ENCODE measurements around the gene GYG2.
"Not testable (repeated sequence)": the region's sequence is repeated elsewhere in the genome, so short reads cannot be mapped to it uniquely, and the experiment has no call there.

The GYG2 gene

GRCh38 chrX:2917767-2918166 is 89.0 kb downstream of the GYG2 start:
- Histone ChIP-seq H3K9me3 (ENCODE audit: low read depth, low read length) (no peaks in the 10 kb centered on the region), H3K36me3 (ENCODE audit: insufficient read depth, low read length) (no peaks in the 10 kb centered on the region), H3K9ac (ENCODE audit: insufficient read length) (no peak overlapping the region), H3K4me3 (no peak overlapping the region), H3K27ac (no peak overlapping the region)
- DNase-seq (ENCODE audit: low read depth, low spot score): no peak
- TF ChIP-seq POLR2AphosphoS5 (IDR thresholded peaks at IDR 0.05; ENCODE audit: borderline replicate concordance, low read depth, low read length) (no peak), FOXP2 (optimal IDR thresholded peaks at IDR 0.05; ENCODE audit: control extremely low read depth, extremely low read length, insufficient read depth) (no peak), EZH2 (IDR thresholded peaks at IDR 0.05) (no peak)

GRCh38 chrX:2921193-2921592 is 92.5 kb downstream of the GYG2 start:
- DNase-seq (ENCODE audit: low read depth, low spot score): no peak
- no peak overlapping the region for H3K9ac ChIP-seq (ENCODE audit: insufficient read length)
- H3K36me3 ChIP-seq (ENCODE audit: insufficient read depth, low read length): no peaks in the 10 kb centered on the region
- H3K27ac ChIP-seq: no peak overlapping the region
- TF ChIP-seq FOXP2 (optimal IDR thresholded peaks at IDR 0.05; ENCODE audit: control extremely low read depth, extremely low read length, insufficient read depth) (no peak), POLR2AphosphoS5 (IDR thresholded peaks at IDR 0.05; ENCODE audit: borderline replicate concordance, low read depth, low read length) (no peak), EZH2 (IDR thresholded peaks at IDR 0.05) (no peak)
- no peaks in the 10 kb centered on the region for H3K9me3 ChIP-seq (ENCODE audit: low read depth, low read length)
- no peak overlapping the region for H3K4me3 ChIP-seq

GRCh38 chrX:2921750-2922149 is 93.0 kb downstream of the GYG2 start:
- Histone ChIP-seq H3K27ac (no peak overlapping the region), H3K4me3 (no peak overlapping the region), H3K9me3 (ENCODE audit: low read depth, low read length) (no peaks in the 10 kb centered on the region), H3K36me3 (ENCODE audit: insufficient read depth, low read length) (no peaks in the 10 kb centered on the region), H3K9ac (ENCODE audit: insufficient read length) (no peak overlapping the region)
- DNase-seq (ENCODE audit: low read depth, low spot score): no peak
- TF ChIP-seq POLR2AphosphoS5 (IDR thresholded peaks at IDR 0.05; ENCODE audit: borderline replicate concordance, low read depth, low read length): no peak
- TF ChIP-seq EZH2 (IDR thresholded peaks at IDR 0.05): no peak
- no peak for TF ChIP-seq FOXP2 (optimal IDR thresholded peaks at IDR 0.05; ENCODE audit: control extremely low read depth, extremely low read length, insufficient read depth)

GRCh38 chrX:2924151-2924550 is 95.4 kb downstream of the GYG2 start:
- H3K9ac ChIP-seq (ENCODE audit: insufficient read length): no peak overlapping the region
- H3K27ac ChIP-seq: no peak overlapping the region
- H3K4me3 ChIP-seq: no peak overlapping the region
- no peak for DNase-seq (ENCODE audit: low read depth, low spot score)
- no peaks in the 10 kb centered on the region for H3K9me3 ChIP-seq (ENCODE audit: low read depth, low read length)
- no peak for TF ChIP-seq POLR2AphosphoS5 (IDR thresholded peaks at IDR 0.05; ENCODE audit: borderline replicate concordance, low read depth, low read length)
- TF ChIP-seq FOXP2 (optimal IDR thresholded peaks at IDR 0.05; ENCODE audit: control extremely low read depth, extremely low read length, insufficient read depth): no peak
- TF ChIP-seq EZH2 (IDR thresholded peaks at IDR 0.05): no peak
- H3K36me3 ChIP-seq (ENCODE audit: insufficient read depth, low read length): no peaks in the 10 kb centered on the region

DNA sequence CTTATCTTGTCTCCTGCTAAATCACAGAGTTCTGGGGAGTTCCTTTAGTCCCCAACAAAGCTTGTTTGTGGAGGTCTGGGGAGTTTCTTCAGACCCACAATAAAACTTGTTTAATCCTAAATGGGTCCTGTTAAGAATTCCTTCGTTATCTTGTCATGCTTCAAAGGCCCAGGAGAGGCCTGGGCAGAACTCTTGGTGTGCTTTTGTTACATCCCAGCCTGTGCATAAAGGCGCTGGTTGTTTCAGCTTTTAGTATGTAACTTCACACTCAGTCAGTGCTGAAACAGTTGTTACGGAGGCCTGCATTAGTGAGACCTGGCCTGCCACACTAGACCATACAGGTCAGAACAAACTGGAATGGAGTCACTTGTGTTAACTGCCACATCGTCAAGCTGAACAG is 97.5 kb downstream of the GYG2 start:
- DNase-seq (ENCODE audit: low read depth, low spot score); H3K9me3 ChIP-seq (ENCODE audit: low read depth, low read length); H3K27ac ChIP-seq; H3K36me3 ChIP-seq (ENCODE audit: insufficient read depth, low read length); H3K9ac ChIP-seq (ENCODE audit: insufficient read length); H3K4me3 ChIP-seq: not testable (repeated sequence)

GRCh38 chrX:2926664-2927275 is 98.0 kb downstream of the GYG2 start:
- no peak overlapping the region for H3K9ac ChIP-seq (ENCODE audit: insufficient read length)
- no peak for TF ChIP-seq POLR2AphosphoS5 (IDR thresholded peaks at IDR 0.05; ENCODE audit: borderline replicate concordance, low read depth, low read length)
- no peak overlapping the region for H3K4me3 ChIP-seq
- no peak overlapping the region for H3K27ac ChIP-seq
- no peaks in the 10 kb centered on the region for H3K9me3 ChIP-seq (ENCODE audit: low read depth, low read length)
- no peak for DNase-seq (ENCODE audit: low read depth, low spot score)
- no peaks in the 10 kb centered on the region for H3K36me3 ChIP-seq (ENCODE audit: insufficient read depth, low read length)

GRCh38 chrX:2928191-2928582 is 99.5 kb downstream of the GYG2 start:
- Histone ChIP-seq H3K4me3 (no peak overlapping the region), H3K36me3 (ENCODE audit: insufficient read depth, low read length) (no peaks in the 10 kb centered on the region), H3K9ac (ENCODE audit: insufficient read length) (no peak overlapping the region), H3K27ac (no peak overlapping the region), H3K9me3 (ENCODE audit: low read depth, low read length) (no peaks in the 10 kb centered on the region)
- no peak for DNase-seq (ENCODE audit: low read depth, low spot score)
- TF ChIP-seq EZH2 (IDR thresholded peaks at IDR 0.05) (no peak), FOXP2 (optimal IDR thresholded peaks at IDR 0.05; ENCODE audit: control extremely low read depth, extremely low read length, insufficient read depth) (no peak), POLR2AphosphoS5 (IDR thresholded peaks at IDR 0.05; ENCODE audit: borderline replicate concordance, low read depth, low read length) (no peak)

DNA sequence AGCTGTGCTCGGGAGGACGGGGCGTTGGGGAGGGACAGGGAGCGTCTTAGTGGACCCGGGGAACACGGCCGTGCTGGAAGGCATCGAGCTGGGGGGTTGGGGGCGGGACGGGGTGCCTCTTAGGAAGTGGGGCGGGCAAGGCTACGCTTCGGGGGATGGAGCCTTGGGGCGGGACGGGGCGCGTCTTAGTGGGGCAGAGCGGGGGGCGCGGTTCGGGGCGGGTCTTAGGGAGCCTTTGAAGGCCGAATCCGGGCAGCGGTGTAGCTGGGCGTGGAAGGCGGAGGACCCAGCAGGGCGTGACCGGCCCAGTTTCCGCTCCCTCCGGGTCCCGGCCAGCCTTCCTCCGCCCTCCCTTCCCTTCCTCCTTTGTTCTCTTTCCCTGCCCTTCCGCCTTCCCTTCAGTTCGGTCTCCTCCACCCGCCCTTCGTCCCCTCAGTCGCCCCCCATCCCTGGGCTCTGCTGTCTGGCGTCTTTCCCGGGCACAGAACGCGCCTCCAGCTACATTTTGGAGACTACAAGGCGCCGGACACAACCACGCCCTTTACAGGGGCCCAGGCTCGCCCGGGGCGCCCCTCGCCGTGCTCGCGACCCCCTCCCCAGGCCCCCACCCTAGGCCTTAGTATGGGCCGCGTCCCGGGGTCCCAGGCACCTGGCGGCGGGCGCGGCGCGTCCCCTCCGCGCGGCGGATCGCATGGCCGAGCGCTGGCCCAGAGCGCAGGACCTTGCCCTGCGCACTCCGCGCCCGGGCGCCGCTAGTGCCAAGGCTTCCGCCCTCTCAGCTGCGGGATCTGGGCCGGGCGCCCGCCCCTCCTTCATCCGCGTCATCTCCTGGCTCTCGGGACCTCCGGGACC is 100.1 kb downstream of the GYG2 start, which contains the start of gene ARSD:
TSS of gene ARSD (minus strand) at position 757 of the 852 bp plus-strand sequence. CDS start at position 693, 64 bp downstream.
- no peak within 1 kb of the TSS for H3K9ac ChIP-seq (ENCODE audit: insufficient read length)
- H3K27ac ChIP-seq: no peak within 1 kb of the TSS
- no peak within 1 kb of the TSS for H3K4me3 ChIP-seq

More for the DNA sequence above, 100.1 kb downstream of the GYG2 start, which contains the start of gene ARSD:
- no peaks in the 10 kb centered on the region for H3K36me3 ChIP-seq (ENCODE audit: insufficient read depth, low read length)
- H3K9me3 ChIP-seq (ENCODE audit: low read depth, low read length): no peaks in the 10 kb centered on the region
- DNase-seq (ENCODE audit: low read depth, low spot score): no peak
- TF ChIP-seq EZH2 (IDR thresholded peaks at IDR 0.05) (no peak), FOXP2 (optimal IDR thresholded peaks at IDR 0.05; ENCODE audit: control extremely low read depth, extremely low read length, insufficient read depth) (no peak), POLR2AphosphoS5 (IDR thresholded peaks at IDR 0.05; ENCODE audit: borderline replicate concordance, low read depth, low read length) (0 out of 2 replicates have a peak, but pooled peaks have one; percentile 15)
